SU-DHL-6 (cell line): ENCODE results near the gene OR6B1.

Experiments
- H2AFZ ChIP-seq: fragments of 200-600 bp; sonication (generic); 2 replicates; pipeline ENCODE4 v1.6.1; 2014; ENCODE audit warnings: low read depth, mild to moderate bottlenecking, moderate library complexity, mixed read lengths, antibody characterized with exemption, low read length; ENCODE audit not compliant: severe bottlenecking
- H3F3A ChIP-seq: fragments of 200-600 bp; shearing (Covaris generic); 2 replicates; pipeline ENCODE4 v1.6.0; 2016; ENCODE audit warnings: antibody characterized with exemption, mild to moderate bottlenecking; ENCODE audit not compliant: insufficient read depth
- H3K27ac ChIP-seq: fragments of 200-600 bp; sonication (generic); 2 replicates; pipeline ENCODE4 v1.5.1; 2016; ENCODE audit warnings: low read depth, mild to moderate bottlenecking, low read length, moderate library complexity, mixed read lengths
- H3K27me3 ChIP-seq: fragments of 200-600 bp; sonication (generic), shearing (Covaris generic); 2 replicates; pipeline ENCODE4 v1.6.0; 2014; ENCODE audit warnings: mild to moderate bottlenecking, low read length
- H3K36me3 ChIP-seq: fragments of 200-600 bp; sonication (generic); 2 replicates; pipeline ENCODE4 v1.6.1; 2014; ENCODE audit warnings: mild to moderate bottlenecking, low read length, mixed read lengths
- H3K4me2 ChIP-seq: fragments of 300-600, 200-600 bp; shearing (Covaris generic), sonication (generic); 2 replicates; pipeline ENCODE4 v1.6.0; 2014; ENCODE audit warnings: low read length, low read depth, mild to moderate bottlenecking; ENCODE audit not compliant: poor library complexity, severe bottlenecking
- H3K4me3 ChIP-seq: fragments of 200-600 bp; sonication (generic); 2 replicates; pipeline ENCODE4 v1.5.1; 2014; ENCODE audit warnings: antibody characterized with exemption, low read length, mild to moderate bottlenecking, mixed read lengths; ENCODE audit not compliant: insufficient read depth, poor library complexity, severe bottlenecking
- H3K79me2 ChIP-seq: fragments of 200-600 bp; sonication (generic); 2 replicates; pipeline ENCODE4 v1.6.1; 2014; ENCODE audit warnings: mild to moderate bottlenecking, low read length, moderate library complexity; ENCODE audit not compliant: insufficient read depth
- H3K9ac ChIP-seq: fragments of 200-600 bp; sonication (generic); 2 replicates; pipeline ENCODE4 v1.7.0; 2014; ENCODE audit warnings: mild to moderate bottlenecking, low read length
- H3K9me2 ChIP-seq: fragments of 200-600 bp; sonication (generic); replicated peaks from 2 replicates; pipeline ENCODE4 v1.6.1; 2014; ENCODE audit warnings: low read length; ENCODE audit not compliant: insufficient read depth
- H3K9me3 ChIP-seq: fragments of 200-600 bp; sonication (generic); 2 replicates; pipeline ENCODE4 v1.6.1; 2014; ENCODE audit warnings: low read length, mixed read lengths; ENCODE audit not compliant: insufficient read depth
- H4K20me1 ChIP-seq: fragments of 200-600 bp; sonication (generic); 2 replicates; pipeline ENCODE4 v1.6.1; 2014; ENCODE audit warnings: low read depth, mild to moderate bottlenecking, antibody characterized with exemption, low read length, moderate library complexity, mixed read lengths
- CTCF ChIP-seq: fragments of 200-600 bp; sonication (generic); IDR thresholded peaks from one replicate; pipeline ENCODE4 v1.5.1; 2017; ENCODE audit warnings: antibody characterized with exemption, mild to moderate bottlenecking, low read length, moderate library complexity; ENCODE audit not compliant: insufficient read depth, poor library complexity, severe bottlenecking
- EZH2phosphoT487 ChIP-seq: fragments of 200-600 bp; sonication (generic), shearing (Covaris generic); conservative IDR thresholded peaks from 2 replicates; pipeline ENCODE4 v1.6.1; 2018; ENCODE audit warnings: mild to moderate bottlenecking, antibody characterized with exemption, low read length, moderate library complexity, mixed read lengths

Gene OR6B1

GRCh38 chr7:143958781-143959180 is 41.3 kb upstream of the OR6B1 start:
- Histone ChIP-seq H3K79me2 (no peaks in the 10 kb centered on the region), H3F3A (no peaks in the 10 kb centered on the region), H3K9ac (no peak overlapping the region), H3K4me2 (no peak overlapping the region), H3K36me3 (no peaks in the 10 kb centered on the region), H3K4me3 (no peak overlapping the region), H3K27me3 (no peaks in the 10 kb centered on the region), H3K9me3 (no peaks in the 10 kb centered on the region), H3K9me2 (no peaks in the 10 kb centered on the region), H4K20me1 (no peaks in the 10 kb centered on the region), H3K27ac (no peak overlapping the region), H2AFZ (no peak overlapping the region)
- TF ChIP-seq EZH2phosphoT487 (no peak), CTCF (no peak)

GRCh38 chr7:143960813-143961610 is 39.1 kb upstream of the OR6B1 start:
- TF ChIP-seq EZH2phosphoT487 (no peak), CTCF (no peak)
- Histone ChIP-seq H3K9me2 (no peaks in the 10 kb centered on the region), H3K9ac (no peak overlapping the region), H3K4me3 (no peak overlapping the region), H3F3A (no peaks in the 10 kb centered on the region), H3K36me3 (no peaks in the 10 kb centered on the region), H3K79me2 (no peaks in the 10 kb centered on the region), H3K9me3 (no peaks in the 10 kb centered on the region), H2AFZ (no peak overlapping the region), H4K20me1 (no peaks in the 10 kb centered on the region), H3K4me2 (no peak overlapping the region), H3K27ac (no peak overlapping the region), H3K27me3 (no peaks in the 10 kb centered on the region)

GRCh38 chr7:143965280-143965679 is 34.8 kb upstream of the OR6B1 start:
- H3K9me3 ChIP-seq = no peaks in the 10 kb centered on the region

More at GRCh38 chr7:143965280-143965679, 34.8 kb upstream of the OR6B1 start:
- Histone ChIP-seq H3K36me3 (no peaks in the 10 kb centered on the region), H3K9ac (no peak overlapping the region), H2AFZ (no peak overlapping the region), H3K9me2 (no peaks in the 10 kb centered on the region; the same call in 1 of the 2 replicates), H3K4me3 (no peak overlapping the region), H3F3A (no peaks in the 10 kb centered on the region), H4K20me1 (no peaks in the 10 kb centered on the region), H3K4me2 (no peak overlapping the region), H3K27ac (no peak overlapping the region), H3K79me2 (no peaks in the 10 kb centered on the region), H3K27me3 (no peaks in the 10 kb centered on the region)
- no peak for TF ChIP-seq CTCF
- no peak for TF ChIP-seq EZH2phosphoT487
